Mammary epithelial cell (primary cell): Measurements from ENCODE around the gene IPO4.

ENCODE experiments used
- EZH2 ChIP-seq: IDR thresholded peaks from 2 replicates; pipeline ENCODE4 v1.6.1; 2012; ENCODE audit warnings: low read length, inconsistent platforms, borderline replicate concordance
- TF ChIP-seq, protein P1 (sequence below), 2 donors: IDR thresholded peaks in 1 of 2; conservative IDR thresholded peaks in 1 of 2; 2 replicates each; pipeline ENCODE4 v1.5.1; 2011 to 2012; ENCODE audit warnings: inconsistent platforms in 2 of 2, low read length in 2 of 2, mild to moderate bottlenecking in 2 of 2, control low read depth in 1 of 2, low read depth in 1 of 2; ENCODE audit not compliant: insufficient read depth in 1 of 2; ENCODE audit errors: extremely low read depth in 1 of 2

DNA sequence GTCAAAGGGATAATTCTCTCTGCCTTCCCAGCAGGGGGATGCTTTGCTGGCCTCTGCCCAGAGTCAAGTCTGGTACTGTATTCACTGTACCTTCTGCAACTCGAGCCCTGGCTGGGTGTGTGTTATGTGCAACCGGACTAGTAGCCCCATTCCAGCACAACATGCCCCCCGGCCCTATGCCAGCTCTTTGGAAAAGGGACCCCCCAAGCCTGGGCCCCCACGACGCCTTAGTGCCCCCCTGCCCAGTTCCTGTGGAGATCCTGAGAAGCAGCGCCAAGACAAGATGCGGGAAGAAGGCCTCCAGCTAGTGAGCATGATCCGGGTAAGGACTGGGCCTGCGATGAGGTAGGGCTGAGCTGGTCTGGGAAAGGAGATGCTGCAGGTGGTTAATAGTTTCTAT is 38.0 kb downstream of the IPO4 start:
- TF ChIP-seq, protein P1, sequence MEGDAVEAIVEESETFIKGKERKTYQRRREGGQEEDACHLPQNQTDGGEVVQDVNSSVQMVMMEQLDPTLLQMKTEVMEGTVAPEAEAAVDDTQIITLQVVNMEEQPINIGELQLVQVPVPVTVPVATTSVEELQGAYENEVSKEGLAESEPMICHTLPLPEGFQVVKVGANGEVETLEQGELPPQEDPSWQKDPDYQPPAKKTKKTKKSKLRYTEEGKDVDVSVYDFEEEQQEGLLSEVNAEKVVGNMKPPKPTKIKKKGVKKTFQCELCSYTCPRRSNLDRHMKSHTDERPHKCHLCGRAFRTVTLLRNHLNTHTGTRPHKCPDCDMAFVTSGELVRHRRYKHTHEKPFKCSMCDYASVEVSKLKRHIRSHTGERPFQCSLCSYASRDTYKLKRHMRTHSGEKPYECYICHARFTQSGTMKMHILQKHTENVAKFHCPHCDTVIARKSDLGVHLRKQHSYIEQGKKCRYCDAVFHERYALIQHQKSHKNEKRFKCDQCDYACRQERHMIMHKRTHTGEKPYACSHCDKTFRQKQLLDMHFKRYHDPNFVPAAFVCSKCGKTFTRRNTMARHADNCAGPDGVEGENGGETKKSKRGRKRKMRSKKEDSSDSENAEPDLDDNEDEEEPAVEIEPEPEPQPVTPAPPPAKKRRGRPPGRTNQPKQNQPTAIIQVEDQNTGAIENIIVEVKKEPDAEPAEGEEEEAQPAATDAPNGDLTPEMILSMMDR (conservative IDR thresholded peaks at IDR 0.05 in 1 of 2, IDR thresholded peaks at IDR 0.05 in 1 of 2; ENCODE audit: extremely low read depth in 1 of 2, insufficient read depth in 1 of 2, low read depth in 1 of 2, low read length in 2 of 2): no peak
- TF ChIP-seq EZH2: no peak
